GM20000 (cell line): Measurements from ENCODE around the gene SMCO2.

Experiments used
- DNase-seq: peaks from one replicate; pipeline ENCODE4 v3.0.0; 2012; ENCODE audit warnings: low spot score
- CTCF ChIP-seq: IDR thresholded peaks from 2 replicates; pipeline ENCODE4 v1.5.1; 2012; ENCODE audit warnings: mild to moderate bottlenecking, control low read depth; ENCODE audit errors: extremely low read depth, missing control alignments

The SMCO2 gene

DNA sequence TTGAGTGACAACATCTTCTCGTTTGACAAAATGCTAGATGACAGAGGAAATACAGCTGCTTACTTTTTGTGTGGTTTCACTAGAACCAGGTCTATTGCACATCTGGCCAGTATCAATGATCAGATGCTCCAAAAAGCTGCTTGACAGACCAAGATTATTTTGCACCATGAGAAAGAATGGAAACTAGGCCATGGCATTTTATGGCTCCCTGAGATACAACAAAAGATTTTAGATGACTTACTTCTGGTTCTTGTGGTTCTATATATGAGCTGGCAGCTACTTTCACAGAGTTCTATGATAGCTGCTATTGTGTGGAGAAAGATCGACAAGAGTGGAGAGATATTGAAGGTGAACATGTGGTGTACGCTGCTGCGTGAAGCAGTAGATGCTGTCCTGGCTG lies 51.6 kb downstream of the SMCO2 start:
- no peak for TF ChIP-seq CTCF
- peak; percentile 6 for DNase-seq

GRCh38 chr12:27498761-27499160 lies 52.2 kb downstream of the SMCO2 start:
- TF ChIP-seq CTCF, result no peak
- DNase-seq, result no peak

- TF ChIP-seq CTCF, result no peak
- DNase-seq, result no peak
Measured at GRCh38 chr12:27499377-27499776, 52.8 kb downstream of the SMCO2 start.

DNA sequence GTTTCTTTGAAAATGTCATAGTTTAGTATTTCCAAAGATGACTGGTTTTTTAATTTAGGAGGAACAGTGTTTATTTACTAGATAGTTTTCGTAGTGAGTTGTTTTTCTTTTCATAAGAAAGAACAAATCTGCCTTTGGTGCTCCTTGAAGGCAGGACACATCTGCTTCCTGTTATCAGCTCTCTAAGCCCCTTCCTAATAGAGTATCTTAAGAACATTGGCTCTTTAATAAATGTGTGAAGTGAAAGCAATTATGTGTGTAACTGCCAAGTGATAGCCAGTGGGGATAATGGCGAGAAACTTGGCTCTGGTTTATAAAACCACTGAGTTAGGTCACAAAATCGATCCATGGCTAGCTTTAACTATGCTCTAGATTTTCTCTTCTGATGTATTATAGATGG lies 54.0 kb downstream of the SMCO2 start:
- no peak for DNase-seq
- no peak for TF ChIP-seq CTCF

- no peak for TF ChIP-seq CTCF
- DNase-seq, result no peak
Measured at GRCh38 chr12:27502021-27502435, 55.5 kb downstream of the SMCO2 start.

DNA sequence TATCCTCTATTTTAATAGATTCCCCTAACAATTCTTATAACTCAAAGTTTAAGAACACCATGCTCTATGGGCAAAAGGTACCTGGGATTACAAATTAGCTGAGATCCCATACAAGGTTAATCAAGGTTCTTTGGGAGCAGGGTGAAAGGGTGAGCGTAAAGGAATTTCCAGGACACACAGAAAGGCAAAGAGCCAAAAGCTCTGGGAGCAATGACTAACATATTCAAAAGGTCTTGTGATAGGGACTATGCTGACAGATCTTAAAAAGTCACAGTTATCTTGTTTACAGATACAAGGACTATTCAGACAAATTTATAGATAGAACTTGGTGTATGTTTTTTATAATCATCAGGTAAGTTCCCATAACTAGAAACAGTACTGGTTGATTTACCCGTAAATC lies 58.0 kb downstream of the SMCO2 start:
- DNase-seq, result no peak
- no peak for TF ChIP-seq CTCF

DNA sequence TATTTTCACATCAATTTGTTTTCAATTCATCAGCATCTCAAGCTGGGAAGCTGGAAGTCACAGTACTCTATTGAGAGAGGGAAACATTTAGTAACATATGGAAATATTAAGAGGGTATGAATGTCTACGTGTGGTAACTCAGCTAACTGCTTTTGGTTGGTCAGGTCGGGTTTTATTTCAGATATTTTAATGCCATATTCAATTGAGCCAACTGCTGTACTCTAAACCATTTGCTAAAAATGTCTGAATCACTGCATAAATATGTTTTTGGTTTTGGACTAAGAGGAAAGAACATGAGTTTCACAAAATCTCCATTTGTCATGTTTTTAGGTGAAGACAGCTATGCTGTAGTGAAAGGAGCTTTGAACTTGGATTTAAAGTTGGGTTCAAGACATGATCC lies 58.6 kb downstream of the SMCO2 start:
- TF ChIP-seq CTCF, result no peak
- no peak for DNase-seq

DNA sequence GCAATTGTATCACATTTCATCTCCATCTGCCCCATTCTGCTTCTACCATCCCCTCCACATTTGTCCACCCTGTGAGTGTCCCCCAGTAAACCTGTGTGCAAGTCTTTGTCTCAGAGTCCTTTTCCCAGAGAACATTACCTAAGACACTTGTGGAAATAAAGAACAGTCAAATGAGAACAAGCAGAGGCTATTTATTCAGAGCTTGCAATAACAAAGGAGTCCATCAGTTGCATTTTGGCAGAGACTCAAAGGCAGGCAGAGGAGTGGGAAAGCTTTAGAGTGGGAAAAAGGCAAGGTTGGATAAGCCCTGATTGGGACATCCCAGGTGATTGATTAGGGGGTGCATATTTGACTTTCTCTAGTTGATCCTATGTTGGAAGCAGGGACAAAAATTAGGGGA lies 59.2 kb downstream of the SMCO2 start:
- no peak for TF ChIP-seq CTCF
- DNase-seq, result no peak
